ENCODE data around the gene ABI3.
A peak's percentile ranks its signal among the peaks of the same experiment; 100 is the strongest.
"Not testable (repeated sequence)": the region's sequence is repeated elsewhere in the genome, so short reads cannot be mapped to it uniquely, and the experiment has no call there.

Gene ABI3
- 8.7 to 18.5 reads per million in 2 donors for total RNA-seq

- peak; percentile 37 for DNase-seq
Observed at GRCh38 chr17:49210158-49211029, at the start of gene ABI3, which contains the start of gene GNGT2. Gene ABI3, plus strand, starts transcription at chr17:49210707. Its CDS starts 18 bp downstream, at chr17:49210725. Gene GNGT2, minus strand, starts transcription at chr17:49210574. Its CDS starts 3,152 bp downstream, at chr17:49207422.

- no peak for DNase-seq
Observed at GRCh38 chr17:49162866-49163265, 47.6 kb upstream of the ABI3 start.

GRCh38 chr17:49165143-49165542 is 45.4 kb upstream of the ABI3 start:
- no peak for DNase-seq

- DNase-seq = no peak
Observed at GRCh38 chr17:49168706-49169105, 41.8 kb upstream of the ABI3 start.

GRCh38 chr17:49170216-49170615 is 40.3 kb upstream of the ABI3 start:
- DNase-seq = no peak

- DNase-seq = not testable (repeated sequence)
Observed at GRCh38 chr17:49170711-49171110, 39.8 kb upstream of the ABI3 start.

GRCh38 chr17:49175978-49176377 is 34.5 kb upstream of the ABI3 start:
- not testable (repeated sequence) for DNase-seq

- DNase-seq = peak; percentile 65
Observed at GRCh38 chr17:49180303-49180702, 30.2 kb upstream of the ABI3 start.

- no peak for DNase-seq
Observed at GRCh38 chr17:49180998-49181635, 29.4 kb upstream of the ABI3 start.

GRCh38 chr17:49183341-49183740 is 27.2 kb upstream of the ABI3 start:
- no peak for DNase-seq

- no peak for DNase-seq
Observed at GRCh38 chr17:49183801-49184200, 26.7 kb upstream of the ABI3 start.

GRCh38 chr17:49184522-49184921 is 26.0 kb upstream of the ABI3 start:
- DNase-seq = not testable (repeated sequence)

- not testable (repeated sequence) for DNase-seq
Observed at GRCh38 chr17:49185381-49185780, 25.1 kb upstream of the ABI3 start.

- DNase-seq = no peak
Observed at GRCh38 chr17:49187301-49187700, 23.2 kb upstream of the ABI3 start.

- DNase-seq = no peak
Observed at GRCh38 chr17:49190932-49191331, 19.6 kb upstream of the ABI3 start.

- no peak for DNase-seq
Observed at GRCh38 chr17:49191409-49191916, 19.0 kb upstream of the ABI3 start.

GRCh38 chr17:49191917-49192741 is 18.4 kb upstream of the ABI3 start:
- DNase-seq = peak; percentile 88

- no peak for DNase-seq
Observed at GRCh38 chr17:49193513-49194296, 16.8 kb upstream of the ABI3 start.

- DNase-seq = no peak
Observed at GRCh38 chr17:49194297-49194607, 16.3 kb upstream of the ABI3 start.

GRCh38 chr17:49195751-49196150 is 14.8 kb upstream of the ABI3 start:
- DNase-seq = no peak

- no peak for DNase-seq
Observed at GRCh38 chr17:49196520-49196919, 14.0 kb upstream of the ABI3 start.

- no peak for DNase-seq
Observed at GRCh38 chr17:49197346-49197998, 13.0 kb upstream of the ABI3 start.
